Neural progenitor cell (in vitro differentiated cells): Measurements from ENCODE around the gene ASIC3. TPM values are rescaled to one million over a fixed set of nuclear protein-coding genes. Genes with fewer than 3 reads are reported as not detected.

ENCODE experiments used
- DNase-seq: peaks from one replicate; pipeline ENCODE4 v3.0.0-alpha.2; 2016; ENCODE audit warnings: low spot score
- H2AFZ ChIP-seq: fragments of 200-600 bp; sonication (generic); replicated peaks from 2 replicates; pipeline ENCODE4 v1.6.1; 2016; ENCODE audit warnings: antibody characterized with exemption
- H3F3A ChIP-seq: fragments of 200-600 bp; sonication (generic); 2 replicates; pipeline ENCODE4 v1.6.1; 2016; ENCODE audit warnings: antibody characterized with exemption, low read depth
- H3K27ac ChIP-seq: fragments of 200-600 bp; sonication (generic); 2 replicates; pipeline ENCODE4 v1.5.1; 2016; ENCODE audit warnings: mild to moderate bottlenecking
- H3K27me3 ChIP-seq: fragments of 200-600 bp; sonication (generic); 2 replicates; pipeline ENCODE4 v1.6.1; 2016; ENCODE audit warnings: mild to moderate bottlenecking, moderate library complexity
- H3K36me3 ChIP-seq: fragments of 200-600 bp; sonication (generic); 2 replicates; pipeline ENCODE4 v1.5.1; 2016
- H3K4me1 ChIP-seq: fragments of 200-600 bp; sonication (generic); 2 replicates; pipeline ENCODE4 v1.6.1; 2016; ENCODE audit warnings: mixed run types
- H3K4me2 ChIP-seq: fragments of 200-600 bp; sonication (generic); 2 replicates; pipeline ENCODE4 v1.6.1; 2016
- H3K4me3 ChIP-seq: fragments of 200-600 bp; sonication (generic); 2 replicates; pipeline ENCODE4 v1.5.1; 2016
- H3K79me2 ChIP-seq: fragments of 200-600 bp; sonication (generic); 2 replicates; pipeline ENCODE4 v1.6.1; 2016; ENCODE audit warnings: low read depth
- H3K9ac ChIP-seq: fragments of 200-600 bp; sonication (generic); 2 replicates; pipeline ENCODE4 v1.6.1; 2016
- H3K9me3 ChIP-seq: fragments of 200-600 bp; sonication (generic); 2 replicates; pipeline ENCODE4 v1.5.1; 2016; ENCODE audit warnings: low read depth
- H4K20me1 ChIP-seq: fragments of 200-600 bp; sonication (generic); 2 replicates; pipeline ENCODE4 v1.6.1; 2016; ENCODE audit warnings: low read depth
- H3K27ac Mint-ChIP-seq: 3 replicates; pipeline ENCODE4 v1.8.0; 2021; ENCODE audit warnings: mixed read lengths
- H3K27me3 Mint-ChIP-seq: 2 replicates; pipeline ENCODE4 v1.8.0; 2022; ENCODE audit warnings: low read depth, mild to moderate bottlenecking, inconsistent platforms, moderate library complexity, mixed read lengths; ENCODE audit not compliant: insufficient read depth
- H3K36me3 Mint-ChIP-seq: 3 replicates; pipeline ENCODE4 v1.8.0; 2021; ENCODE audit warnings: mixed read lengths
- H3K4me1 Mint-ChIP-seq: 3 replicates; pipeline ENCODE4 v1.8.0; 2021; ENCODE audit warnings: mixed read lengths
- H3K4me3 Mint-ChIP-seq: 3 replicates; pipeline ENCODE4 v1.8.0; 2021; ENCODE audit warnings: mild to moderate bottlenecking, moderate library complexity, mixed read lengths
- H3K9me3 Mint-ChIP-seq: 3 replicates; pipeline ENCODE4 v1.8.0; 2020; ENCODE audit warnings: mixed read lengths
- EZH2 ChIP-seq: fragments of 200-600 bp; sonication (generic); IDR thresholded peaks from 2 replicates; pipeline ENCODE4 v1.6.1; 2017; ENCODE audit warnings: antibody characterized with exemption, mild to moderate bottlenecking, moderate library complexity
- EZH2phosphoT487 ChIP-seq: fragments of 200-600 bp; sonication (generic); IDR thresholded peaks from 2 replicates; pipeline ENCODE4 v1.6.1; 2017; ENCODE audit warnings: antibody characterized with exemption
- total RNA-seq: library from RNA; depleted of rRNA; stranded (reverse); fragments of >200 nt; gene quantifications from 2 replicates; pipeline ENCODE4 v1.2.3, GENCODE V29; 2015; ENCODE audit warnings: low replicate concordance
- TF ChIP-seq, protein P1 (sequence below): fragments of 200-600 bp; sonication (generic); IDR thresholded peaks from 2 replicates; pipeline ENCODE4 v1.5.1; 2017; ENCODE audit warnings: antibody characterized with exemption, mild to moderate bottlenecking

ASIC3 gene
- total RNA-seq, 1 donor from 2014 or later: not detected

DNA sequence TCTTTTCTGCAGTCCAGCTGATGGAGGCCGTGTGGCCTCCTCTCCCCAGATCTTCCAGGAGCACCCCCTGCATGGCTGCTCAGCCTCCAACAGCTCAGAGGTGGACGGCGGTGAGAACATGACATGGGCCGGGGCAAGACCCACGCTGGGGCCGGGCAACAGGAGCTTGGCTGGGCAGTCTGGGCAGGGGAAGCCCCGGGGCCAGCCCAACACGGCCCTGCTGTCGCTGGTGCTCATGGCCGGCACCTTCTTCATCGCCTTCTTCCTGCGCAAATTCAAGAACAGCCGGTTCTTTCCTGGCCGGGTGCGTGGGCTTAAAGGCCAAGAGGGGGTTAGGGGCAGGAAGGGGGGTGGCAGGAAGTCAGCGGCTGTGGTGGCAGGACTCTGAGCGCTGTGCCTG lies 25.7 kb downstream of the ASIC3 start:
- Histone ChIP-seq H3K4me3 (no peak overlapping the region), H3K27me3 (no peaks in the 10 kb centered on the region), H3K79me2 (peaks cover 2% of the 10 kb centered on the region), H3K9me3 (no peaks in the 10 kb centered on the region), H3K4me1 (peaks cover 4% of the 10 kb centered on the region), H2AFZ (no peak overlapping the region), H3F3A (peaks cover 17% of the 10 kb centered on the region), H4K20me1 (peaks cover 13% of the 10 kb centered on the region), H3K4me2 (no peak overlapping the region), H3K36me3 (no peaks in the 10 kb centered on the region), H3K27ac (no peak overlapping the region), H3K9ac (no peak overlapping the region)
- no peaks in the 10 kb centered on the region for H3K9me3 Mint-ChIP-seq
- TF ChIP-seq, protein P1, sequence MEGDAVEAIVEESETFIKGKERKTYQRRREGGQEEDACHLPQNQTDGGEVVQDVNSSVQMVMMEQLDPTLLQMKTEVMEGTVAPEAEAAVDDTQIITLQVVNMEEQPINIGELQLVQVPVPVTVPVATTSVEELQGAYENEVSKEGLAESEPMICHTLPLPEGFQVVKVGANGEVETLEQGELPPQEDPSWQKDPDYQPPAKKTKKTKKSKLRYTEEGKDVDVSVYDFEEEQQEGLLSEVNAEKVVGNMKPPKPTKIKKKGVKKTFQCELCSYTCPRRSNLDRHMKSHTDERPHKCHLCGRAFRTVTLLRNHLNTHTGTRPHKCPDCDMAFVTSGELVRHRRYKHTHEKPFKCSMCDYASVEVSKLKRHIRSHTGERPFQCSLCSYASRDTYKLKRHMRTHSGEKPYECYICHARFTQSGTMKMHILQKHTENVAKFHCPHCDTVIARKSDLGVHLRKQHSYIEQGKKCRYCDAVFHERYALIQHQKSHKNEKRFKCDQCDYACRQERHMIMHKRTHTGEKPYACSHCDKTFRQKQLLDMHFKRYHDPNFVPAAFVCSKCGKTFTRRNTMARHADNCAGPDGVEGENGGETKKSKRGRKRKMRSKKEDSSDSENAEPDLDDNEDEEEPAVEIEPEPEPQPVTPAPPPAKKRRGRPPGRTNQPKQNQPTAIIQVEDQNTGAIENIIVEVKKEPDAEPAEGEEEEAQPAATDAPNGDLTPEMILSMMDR: no peak
- TF ChIP-seq EZH2: no peak
- H3K4me1 Mint-ChIP-seq: peaks cover 10% of the 10 kb centered on the region
- peaks cover 8% of the 10 kb centered on the region for H3K27me3 Mint-ChIP-seq
- H3K27ac Mint-ChIP-seq: no peak overlapping the region
- peaks cover 11% of the 10 kb centered on the region for H3K36me3 Mint-ChIP-seq
- no peak overlapping the region for H3K4me3 Mint-ChIP-seq
- no peak for DNase-seq

DNA sequence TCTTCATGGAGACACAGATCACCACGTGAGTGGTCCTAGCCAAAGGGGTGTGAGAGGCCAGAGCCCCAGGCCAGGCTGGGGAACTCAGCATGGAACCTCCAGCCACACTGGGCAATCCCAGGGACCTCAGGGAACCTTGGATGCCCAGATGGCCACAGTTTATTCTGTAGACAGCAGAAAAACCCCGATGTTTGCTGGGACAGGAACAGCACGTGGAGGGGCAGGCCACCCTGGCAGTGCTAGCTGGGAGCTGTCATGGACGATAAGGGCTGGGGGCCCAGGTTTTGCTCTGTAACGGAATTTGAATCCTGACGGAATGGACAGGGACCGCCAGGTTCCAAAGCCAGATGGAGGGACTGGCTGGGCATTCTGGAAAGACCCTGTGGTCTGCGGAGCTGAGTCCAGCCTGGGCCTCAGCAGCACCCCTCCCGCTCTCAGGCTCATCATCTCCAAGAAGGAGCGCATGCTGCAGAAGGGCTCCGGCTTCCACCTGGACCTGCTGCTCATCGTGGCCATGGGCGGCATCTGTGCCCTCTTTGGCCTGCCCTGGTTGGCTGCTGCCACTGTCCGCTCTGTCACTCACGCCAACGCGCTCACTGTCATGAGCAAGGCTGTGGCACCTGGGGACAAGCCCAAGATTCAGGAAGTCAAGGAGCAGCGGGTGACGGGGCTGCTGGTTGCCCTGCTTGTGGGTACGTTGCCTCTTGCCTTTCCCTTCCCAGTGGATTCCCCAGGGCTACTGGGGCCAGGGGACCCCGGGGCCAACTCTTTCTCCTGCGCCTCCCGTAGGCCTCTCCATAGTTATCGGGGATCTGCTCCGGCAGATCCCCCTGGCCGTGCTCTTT lies 26.7 kb downstream of the ASIC3 start:
- no peak overlapping the region for H2AFZ ChIP-seq
- peak overlapping the region; percentile 44 for H3K4me3 Mint-ChIP-seq
- H4K20me1 ChIP-seq: peaks cover 23% of the 10 kb centered on the region
- H3K36me3 Mint-ChIP-seq: peaks cover 12% of the 10 kb centered on the region
- no peak overlapping the region for H3K4me3 ChIP-seq
- H3K4me2 ChIP-seq: no peak overlapping the region
- peaks cover 25% of the 10 kb centered on the region for H3F3A ChIP-seq
- TF ChIP-seq, protein P1: no peak
- peak overlapping the region; percentile 69 for H3K27ac Mint-ChIP-seq
- no peaks in the 10 kb centered on the region for H3K36me3 ChIP-seq
- no peaks in the 10 kb centered on the region for H3K9me3 ChIP-seq
- H3K79me2 ChIP-seq: peaks cover 13% of the 10 kb centered on the region
- peaks cover 15% of the 10 kb centered on the region for H3K4me1 Mint-ChIP-seq
- DNase-seq: no peak
- H3K4me1 ChIP-seq: peaks cover 14% of the 10 kb centered on the region
- no peak overlapping the region for H3K9ac ChIP-seq
- peaks cover 10% of the 10 kb centered on the region for H3K27me3 Mint-ChIP-seq
- H3K27ac ChIP-seq: no peak overlapping the region
- H3K27me3 ChIP-seq: no peaks in the 10 kb centered on the region
- H3K9me3 Mint-ChIP-seq: no peaks in the 10 kb centered on the region

DNA sequence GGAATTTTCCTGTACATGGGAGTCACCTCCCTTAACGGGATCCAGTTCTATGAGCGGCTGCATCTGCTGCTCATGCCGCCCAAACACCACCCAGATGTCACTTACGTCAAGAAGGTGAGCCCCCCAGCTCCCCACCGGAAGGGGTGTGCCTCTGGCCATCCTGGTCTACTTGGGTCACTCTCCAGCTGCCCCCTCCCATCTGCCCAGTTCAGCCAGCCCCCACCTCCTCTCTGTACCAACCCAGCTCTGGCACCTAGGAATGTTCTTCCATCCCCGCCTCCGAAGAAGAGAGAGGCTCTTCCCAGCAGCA lies 27.3 kb downstream of the ASIC3 start:
- Mint-ChIP-seq H3K4me1 (peaks cover 16% of the 10 kb centered on the region), H3K36me3 (peaks cover 12% of the 10 kb centered on the region), H3K27ac (peak overlapping the region; percentile 69), H3K9me3 (no peaks in the 10 kb centered on the region), H3K27me3 (peaks cover 10% of the 10 kb centered on the region), H3K4me3 (peak overlapping the region; percentile 44)
- H3K4me3 ChIP-seq: no peak overlapping the region
- H2AFZ ChIP-seq: no peak overlapping the region
- peaks cover 14% of the 10 kb centered on the region for H3K4me1 ChIP-seq
- TF ChIP-seq EZH2phosphoT487 (no peak), EZH2 (no peak)
- TF ChIP-seq, protein P1: no peak
- no peaks in the 10 kb centered on the region for H3K36me3 ChIP-seq
- H3K9me3 ChIP-seq: no peaks in the 10 kb centered on the region
- H3K27ac ChIP-seq: no peak overlapping the region
- DNase-seq: no peak
- H3K9ac ChIP-seq: no peak overlapping the region
- no peak overlapping the region for H3K4me2 ChIP-seq
- H3K79me2 ChIP-seq: peaks cover 17% of the 10 kb centered on the region
- peaks cover 25% of the 10 kb centered on the region for H3F3A ChIP-seq
- peaks cover 23% of the 10 kb centered on the region for H4K20me1 ChIP-seq
- H3K27me3 ChIP-seq: no peaks in the 10 kb centered on the region
